ENCODE measurements around the gene UBAC2. TPM values are rescaled to one million over a fixed set of nuclear protein-coding genes. Genes with fewer than 3 reads are reported as not detected.

The UBAC2 gene
- total and polyA plus RNA-seq, 2 of the 4 experiments (the other 2 are of a cell fraction): 20.8 to 36.3 TPM

DNA sequence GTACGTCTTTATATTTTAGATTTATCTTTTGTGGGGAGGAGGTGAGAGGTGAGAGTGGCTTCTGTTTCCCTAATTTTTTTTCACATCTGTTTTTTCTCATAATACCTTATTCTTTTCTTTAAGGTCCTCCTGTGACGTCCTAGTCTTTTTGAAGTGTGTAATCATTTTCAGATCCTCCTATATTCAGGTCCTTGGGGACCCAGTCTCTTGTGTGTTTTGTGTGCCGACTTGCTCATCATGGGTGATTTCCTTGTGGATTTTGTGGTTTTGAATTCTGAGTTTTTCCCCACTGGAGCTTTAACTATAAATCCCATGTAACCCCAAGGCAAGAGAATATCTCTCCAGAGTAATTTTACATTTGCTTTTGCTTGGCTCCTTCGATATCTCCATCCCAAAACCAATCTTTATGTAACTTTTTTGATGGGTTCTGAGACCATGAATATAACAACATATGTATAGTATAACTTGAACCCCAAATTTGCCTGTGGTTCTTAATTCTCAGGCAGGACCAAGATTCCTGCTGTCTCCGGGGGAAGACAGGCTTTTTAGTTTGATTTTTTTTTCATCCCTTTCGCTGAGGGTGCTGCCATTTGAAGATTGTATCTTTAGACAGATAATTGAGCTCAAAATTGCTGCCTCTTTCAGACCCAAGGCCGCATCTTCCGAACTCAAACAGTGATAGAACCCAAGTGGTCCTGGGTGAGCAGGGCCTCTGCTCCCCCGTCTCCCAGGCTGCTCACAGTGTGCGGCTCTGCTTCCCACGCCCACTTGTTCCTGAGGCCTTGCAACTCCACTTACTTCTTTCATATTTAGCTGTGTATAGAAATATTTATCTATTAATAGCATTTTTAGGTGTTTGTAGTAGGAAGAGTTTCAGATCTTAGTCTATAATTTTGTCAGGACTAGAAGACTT, 165.7 kb downstream of the UBAC2 start (continued):
- no peak for TF ChIP-seq NFE2L2 (IDR thresholded peaks at IDR 0.05; ENCODE audit: low read depth, low read length)

DNA sequence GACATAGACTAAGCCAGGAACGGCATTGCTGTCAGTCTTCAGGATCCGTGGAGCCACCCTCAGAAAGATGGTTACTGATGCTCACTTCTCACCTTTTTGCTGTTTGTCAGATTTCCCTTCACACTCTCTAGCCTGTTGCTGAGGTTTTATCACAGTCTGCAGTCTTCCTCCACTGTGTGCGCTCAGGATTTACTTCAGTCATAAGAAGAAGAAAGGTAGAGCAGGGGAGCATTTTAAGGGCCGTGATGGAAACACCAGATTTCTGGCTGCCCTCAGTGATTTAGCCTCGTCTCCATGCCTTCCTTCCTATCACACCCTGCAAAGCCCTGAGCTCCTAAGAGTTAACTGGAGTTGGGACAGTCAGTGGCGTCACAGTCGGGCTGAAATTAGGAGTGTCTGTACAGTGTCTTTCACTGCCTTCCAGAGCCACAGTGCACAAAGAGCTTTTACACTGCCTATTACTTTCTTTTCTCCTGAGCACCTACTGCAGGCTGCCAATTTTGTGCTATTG, 166.5 kb downstream of the UBAC2 start:
- no peak overlapping the region for H3K18ac ChIP-seq (ENCODE audit: low read depth, low read length)
- in situ Hi-C loops (cut with MboI; ENCODE audit: low sequenced_read_pairs): no loop called here
- CTCF ChIA-PET: no interaction called here
- dilution Hi-C loops (cut with HindIII; ENCODE audit: low sequenced_read_pairs, unreplicated experiment): no loop called here
- no peak overlapping the region for H2AFZ ChIP-seq (replicated peaks; ENCODE audit: low read length, poor library complexity)
- no peak overlapping the region for H4K91ac ChIP-seq (ENCODE audit: insufficient read depth, low read depth, low read length)
- intact Hi-C loops (cut with micrococcal nuclease): no loop called here
- H3K79me1 ChIP-seq (ENCODE audit: low read depth in 1 of 2, low read length in 2 of 2): no peaks in the 10 kb centered on the region
- no peak overlapping the region for H3K27ac ChIP-seq (ENCODE audit: insufficient read depth, low read length)
- DNase-seq (no peak), ATAC-seq (ENCODE audit: low read depth) (no peak)
- POLR2A ChIA-PET (ENCODE audit: unreplicated experiment): no interaction called here
- no peak overlapping the region for H4K5ac ChIP-seq (ENCODE audit: low read depth, low read length)
- H4K20me1 ChIP-seq (ENCODE audit: insufficient read depth, low read length): no peaks in the 10 kb centered on the region; the same call in 1 of the 2 replicates
- peaks cover 3% of the 10 kb centered on the region; the same call in 1 of the 2 replicates for H3K36me3 ChIP-seq (ENCODE audit: control insufficient read depth, insufficient read depth, low read length)
- 70% methylated on average over 2 of the region's 7 CpGs; no CpG with 5 or more reads in 1 of the 2 experiments for WGBS, 2 experiments (ENCODE audit: extremely low coverage in 2 of 2, insufficient read length in 1 of 2)
- no peak overlapping the region for H3K4me2 ChIP-seq (ENCODE audit: low read depth, low read length)
- H2BK120ac ChIP-seq (ENCODE audit: low read depth, low read length): no peak overlapping the region
- no peaks in the 10 kb centered on the region for H3K27me3 ChIP-seq (ENCODE audit: control insufficient read depth, insufficient read depth, low read length)
- H2AK5ac ChIP-seq (ENCODE audit: low read depth, low read length): no peak overlapping the region
- BruUV-seq (replicated peaks): no TSS peak
- peaks cover 3% of the 10 kb centered on the region; the same call in 1 of the 2 replicates for H3K9me1 ChIP-seq (ENCODE audit: insufficient read depth, low read length)
- H2BK15ac ChIP-seq (ENCODE audit: low read depth, low read length): no peak overlapping the region
- no peak overlapping the region for H3K14ac ChIP-seq (replicated peaks; ENCODE audit: low read depth, low read length)
- TF ChIP-seq MXI1 (IDR thresholded peaks at IDR 0.05; ENCODE audit: borderline replicate concordance, low read depth, low read length) (no peak), BHLHE40 (IDR thresholded peaks at IDR 0.05; ENCODE audit: low read depth, low read length) (no peak)
- H4K8ac ChIP-seq (ENCODE audit: low read depth in 2 of 2, low read length in 2 of 2): no peak overlapping the region
- H2BK20ac ChIP-seq (ENCODE audit: low read depth, low read length): no peak overlapping the region
- H3K4me3 ChIP-seq (ENCODE audit: insufficient read depth, low read depth, low read length): no peak overlapping the region
- H3K9ac ChIP-seq (ENCODE audit: low read depth, low read length): no peak overlapping the region
- H2AK9ac ChIP-seq (replicated peaks; ENCODE audit: low read depth, low read length, poor library complexity): no peak overlapping the region
- no peaks in the 10 kb centered on the region for H3K9me3 ChIP-seq (ENCODE audit: control insufficient read depth, insufficient read depth, low read length)
- no peak overlapping the region for H3K4ac ChIP-seq (ENCODE audit: low read depth, low read length)
- H3K4me1 ChIP-seq (ENCODE audit: control insufficient read depth, insufficient read depth, low read length): no peaks in the 10 kb centered on the region
- H2BK5ac ChIP-seq (ENCODE audit: low read depth, low read length, poor library complexity, severe bottlenecking): no peak overlapping the region
- H3K23ac ChIP-seq (ENCODE audit: low read depth, low read length): no peak overlapping the region
- H3K56ac ChIP-seq (ENCODE audit: extremely low read depth, insufficient read depth, low read length): no peak overlapping the region

Measured in IMR-90 (cell line).